Measurements from ENCODE around the gene GLB1L2.

- TF ChIP-seq POLR2AphosphoS5 (IDR thresholded peaks at IDR 0.05; ENCODE audit: low read depth, low read length) (no peak), POLR2A (IDR thresholded peaks at IDR 0.05; ENCODE audit: low read depth, low read length) (no peak)
Measured at GRCh38 chr11:134393638-134394037, 61.9 kb downstream of the GLB1L2 start.
